Mucosa of descending colon (tissue), 3 donors: ENCODE measurements around the gene ALG8. TPM values are rescaled to one million over a fixed set of nuclear protein-coding genes. Genes with fewer than 3 reads are reported as not detected.

Experiments
- ATAC-seq: fragments of 200-7000 bp; cut with Tn5 transposase; one replicate; pipeline ENCODE4 v1.9.1; 2020; ENCODE audit warnings: mild to moderate bottlenecking, moderate library complexity
- DNase-seq, 3 donors: peaks; one replicate each; pipeline ENCODE4 v3.0.0-alpha.2; 2020
- H3K36me3 ChIP-seq: fragments of 200-600 bp; one replicate; pipeline ENCODE4 v1.8.0; 2021; ENCODE audit warnings: low read depth, mild to moderate bottlenecking
- H3K4me1 ChIP-seq: fragments of 200-600 bp; one replicate; pipeline ENCODE4 v1.8.0; 2021; ENCODE audit warnings: low read depth, mild to moderate bottlenecking
- H3K4me3 ChIP-seq: fragments of 200-600 bp; one replicate; pipeline ENCODE4 v1.8.0; 2021; ENCODE audit warnings: mild to moderate bottlenecking
- H3K9me3 ChIP-seq: fragments of 200-600 bp; one replicate; pipeline ENCODE4 v1.8.0; 2021; ENCODE audit warnings: mild to moderate bottlenecking
- intact Hi-C, 2 donors: fragments of 100-400 bp; cut with DNase I in 1 of 2; cut with micrococcal nuclease in 1 of 2; formaldehyde crosslinking; loops; one replicate each; pipeline versions ENCODE4 v1.11.0 to v1.11.1; 2022; cut with DNase I, micrococcal nuclease
- total RNA-seq, 3 donors: library from RNA; stranded (reverse); fragmentation: NEBNext Ultra II Directional in 2 of 3; extraction: Animal tissue kit (Norgen Biotek cat#: 25700) in 2 of 3; gene quantifications; one replicate each; pipeline versions ENCODE4 v1.2.1 to v1.2.4, GENCODE V29; 2021 to 2023
- TF ChIP-seq, protein P1 (sequence below): fragments of 200-600 bp; IDR thresholded peaks from one replicate; pipeline ENCODE4 v1.8.0; 2022; ENCODE audit warnings: antibody characterized with exemption, mild to moderate bottlenecking
- donor health status: DM: no; HTN: no; CAD: no; lungs with moderate emphysema.
- donor health status: DM: no; HTN: no; CAD: no.
- donor health status: DM: no; HTN: yes; CAD: no.

ALG8 gene
- total RNA-seq, 3 donors from 2014 or later: 24.3 to 32.7 (median 28.3) TPM

DNA sequence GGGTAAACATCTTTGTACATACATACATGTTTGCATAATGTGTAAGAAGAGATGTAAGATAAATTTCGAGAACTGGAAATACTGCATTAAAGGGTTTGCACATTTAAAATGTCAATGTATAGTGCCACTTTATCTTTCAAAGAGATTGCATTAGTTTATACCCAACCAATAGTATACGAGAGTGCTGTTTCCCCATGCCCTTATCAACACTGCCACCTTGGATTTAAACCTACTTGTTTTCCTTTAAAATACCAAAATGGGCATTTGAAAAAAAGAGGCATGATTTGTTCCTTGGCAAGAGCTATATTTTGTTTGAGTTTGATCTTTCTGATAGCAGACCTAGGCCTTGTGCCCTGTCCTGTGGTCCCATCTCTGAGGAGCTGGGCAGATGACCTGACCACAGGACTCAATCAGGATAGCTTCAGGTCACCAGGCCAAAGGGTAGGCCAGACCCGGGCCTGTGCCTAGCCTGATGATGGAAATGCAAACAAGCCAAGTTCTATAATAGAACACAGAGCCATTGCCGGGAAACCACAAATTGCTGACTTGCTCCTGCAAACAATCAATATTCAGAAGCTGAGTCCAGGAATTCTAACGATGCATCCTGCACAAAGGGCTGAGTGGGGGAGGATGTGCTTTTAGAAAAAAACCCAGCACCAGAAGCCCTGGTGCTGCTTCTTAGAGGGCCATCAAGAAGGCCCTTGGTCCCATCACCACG is 16.9 kb upstream of the ALG8 start:
- ATAC-seq (no peak), DNase-seq (no peak)
- TF ChIP-seq, protein P1, sequence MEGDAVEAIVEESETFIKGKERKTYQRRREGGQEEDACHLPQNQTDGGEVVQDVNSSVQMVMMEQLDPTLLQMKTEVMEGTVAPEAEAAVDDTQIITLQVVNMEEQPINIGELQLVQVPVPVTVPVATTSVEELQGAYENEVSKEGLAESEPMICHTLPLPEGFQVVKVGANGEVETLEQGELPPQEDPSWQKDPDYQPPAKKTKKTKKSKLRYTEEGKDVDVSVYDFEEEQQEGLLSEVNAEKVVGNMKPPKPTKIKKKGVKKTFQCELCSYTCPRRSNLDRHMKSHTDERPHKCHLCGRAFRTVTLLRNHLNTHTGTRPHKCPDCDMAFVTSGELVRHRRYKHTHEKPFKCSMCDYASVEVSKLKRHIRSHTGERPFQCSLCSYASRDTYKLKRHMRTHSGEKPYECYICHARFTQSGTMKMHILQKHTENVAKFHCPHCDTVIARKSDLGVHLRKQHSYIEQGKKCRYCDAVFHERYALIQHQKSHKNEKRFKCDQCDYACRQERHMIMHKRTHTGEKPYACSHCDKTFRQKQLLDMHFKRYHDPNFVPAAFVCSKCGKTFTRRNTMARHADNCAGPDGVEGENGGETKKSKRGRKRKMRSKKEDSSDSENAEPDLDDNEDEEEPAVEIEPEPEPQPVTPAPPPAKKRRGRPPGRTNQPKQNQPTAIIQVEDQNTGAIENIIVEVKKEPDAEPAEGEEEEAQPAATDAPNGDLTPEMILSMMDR: no peak
- Histone ChIP-seq H3K9me3 (no peaks in the 10 kb centered on the region), H3K36me3 (no peaks in the 10 kb centered on the region), H3K4me3 (no peak overlapping the region), H3K4me1 (no peaks in the 10 kb centered on the region)
- intact Hi-C loops: no loop called here

DNA sequence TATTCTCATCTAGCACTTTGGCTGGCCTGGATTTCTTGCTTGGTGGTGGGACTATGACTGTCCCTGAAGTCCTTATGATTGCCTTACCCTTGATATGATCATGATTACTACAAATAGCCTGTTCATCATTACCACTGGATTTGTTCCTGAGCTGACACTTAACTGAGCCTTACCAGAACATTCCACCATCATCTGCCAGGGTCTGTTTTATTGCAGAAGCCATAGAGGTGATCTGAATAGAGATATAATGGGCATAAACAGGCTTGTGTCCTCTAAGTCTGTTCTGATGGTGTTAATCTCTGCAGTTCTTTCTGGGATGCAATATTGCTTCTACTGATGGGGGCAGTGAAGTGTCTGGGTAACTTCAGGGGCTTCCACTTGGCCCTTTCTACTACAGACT is 12.4 kb upstream of the ALG8 start:
- TF ChIP-seq, protein P1: no peak
- no peak overlapping the region for H3K4me3 ChIP-seq
- ATAC-seq (no peak), DNase-seq (no peak)
- H3K36me3 ChIP-seq: no peaks in the 10 kb centered on the region
- H3K9me3 ChIP-seq: no peaks in the 10 kb centered on the region
- intact Hi-C loops: no loop called here
- H3K4me1 ChIP-seq: no peaks in the 10 kb centered on the region

DNA sequence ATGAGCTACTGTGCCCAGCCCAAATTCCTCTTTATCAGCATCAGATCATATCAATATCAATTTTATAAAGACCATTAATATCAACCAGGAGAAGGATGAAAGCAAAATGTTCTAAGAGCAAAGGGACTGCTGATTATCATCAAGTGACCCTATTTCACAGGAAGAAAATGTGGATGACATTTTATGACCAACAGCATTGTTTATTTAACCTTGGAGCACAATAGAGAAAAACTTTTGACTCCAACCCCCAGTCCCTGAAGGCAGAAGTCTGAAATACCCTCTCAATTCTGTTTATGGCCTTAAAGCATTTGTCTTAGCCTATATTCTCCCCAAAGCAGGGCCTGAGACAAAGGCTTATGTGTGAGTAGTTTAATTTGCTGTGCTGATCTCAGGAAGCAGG is 11.3 kb upstream of the ALG8 start:
- no peaks in the 10 kb centered on the region for H3K36me3 ChIP-seq
- no peak for ATAC-seq
- no peaks in the 10 kb centered on the region for H3K4me1 ChIP-seq
- intact Hi-C loops: no loop called here
- TF ChIP-seq, protein P1: no peak
- DNase-seq: no peak
- no peak overlapping the region for H3K4me3 ChIP-seq
- no peaks in the 10 kb centered on the region for H3K9me3 ChIP-seq

DNA sequence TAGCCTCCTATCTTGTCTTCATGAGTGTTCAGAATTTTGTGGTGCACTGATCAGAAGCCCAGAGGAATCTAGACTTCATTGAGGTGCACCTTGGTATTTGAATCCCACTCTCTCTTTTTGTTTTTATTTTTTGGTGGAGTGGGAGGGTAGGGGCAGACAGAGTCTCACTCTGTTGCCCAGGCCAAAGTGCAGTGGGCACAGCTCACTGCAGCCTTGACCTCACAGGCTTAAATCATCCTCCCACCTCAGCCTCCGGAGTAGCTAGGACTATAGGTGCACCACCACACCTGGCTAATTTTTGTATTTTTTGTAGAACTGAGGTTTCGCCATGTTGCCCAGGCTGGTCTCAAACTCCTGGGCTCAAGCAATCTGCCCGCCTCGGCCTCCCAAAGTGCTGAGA is 10.9 kb upstream of the ALG8 start:
- intact Hi-C loops: no loop called here
- Histone ChIP-seq H3K4me1 (no peaks in the 10 kb centered on the region), H3K9me3 (no peaks in the 10 kb centered on the region), H3K36me3 (no peaks in the 10 kb centered on the region), H3K4me3 (no peak overlapping the region)
- DNase-seq: no peak
- ATAC-seq: no peak
- TF ChIP-seq, protein P1: no peak

DNA sequence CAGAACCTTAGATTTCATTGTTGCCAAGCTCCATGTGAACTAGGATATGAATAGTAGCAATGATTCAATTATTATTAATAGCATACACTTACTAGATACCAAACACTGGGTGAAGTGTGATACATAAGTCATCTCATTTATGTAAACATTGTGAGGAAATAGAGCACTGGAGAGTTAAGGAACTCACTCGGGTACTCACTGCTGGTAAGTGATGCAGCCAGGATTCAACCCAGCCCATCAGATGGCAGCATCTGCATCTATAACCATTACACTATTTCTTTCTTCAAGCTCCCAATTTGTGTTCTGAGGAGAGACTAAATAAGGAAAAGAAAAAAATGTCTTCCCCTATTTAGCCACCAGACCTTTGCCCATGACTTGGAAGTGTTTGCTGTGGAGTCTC is 10.2 kb upstream of the ALG8 start:
- no peaks in the 10 kb centered on the region for H3K36me3 ChIP-seq
- no peaks in the 10 kb centered on the region for H3K4me1 ChIP-seq
- no peaks in the 10 kb centered on the region for H3K9me3 ChIP-seq
- DNase-seq (no peak), ATAC-seq (peak; percentile 21)
- H3K4me3 ChIP-seq: no peak overlapping the region
- TF ChIP-seq, protein P1: no peak
- intact Hi-C loops: no loop called here

DNA sequence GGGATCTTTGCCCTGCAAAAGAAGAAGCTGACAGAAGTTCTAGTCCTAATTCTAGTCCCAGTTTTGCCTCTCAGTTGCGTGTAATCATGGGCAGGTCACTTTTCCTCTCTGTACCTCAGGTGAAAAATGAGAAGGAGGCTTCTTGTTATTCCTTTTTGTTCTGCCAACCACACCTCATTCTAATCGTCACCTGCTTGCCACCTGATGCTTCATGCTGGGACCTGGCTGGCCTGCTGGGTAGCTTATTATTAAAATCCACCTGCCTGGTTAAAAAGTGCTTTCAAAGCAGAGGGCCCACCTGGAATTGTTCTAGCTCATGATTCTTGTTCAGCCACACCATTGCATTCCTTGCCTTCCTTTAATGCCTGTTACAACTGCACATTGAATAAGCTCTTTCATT is 8.4 kb upstream of the ALG8 start:
- TF ChIP-seq, protein P1: no peak
- ATAC-seq (no peak), DNase-seq (no peak)
- intact Hi-C loops: no loop called here
- Histone ChIP-seq H3K36me3 (no peaks in the 10 kb centered on the region), H3K4me3 (no peak overlapping the region), H3K9me3 (no peaks in the 10 kb centered on the region), H3K4me1 (no peaks in the 10 kb centered on the region)
